ENCODE results near the gene CANX.
A peak's percentile ranks its signal among the peaks of the same experiment; 100 is the strongest.
"Not testable (repeated sequence)": the region's sequence is repeated elsewhere in the genome, so short reads cannot be mapped to it uniquely, and the experiment has no call there.

The CANX gene

DNA sequence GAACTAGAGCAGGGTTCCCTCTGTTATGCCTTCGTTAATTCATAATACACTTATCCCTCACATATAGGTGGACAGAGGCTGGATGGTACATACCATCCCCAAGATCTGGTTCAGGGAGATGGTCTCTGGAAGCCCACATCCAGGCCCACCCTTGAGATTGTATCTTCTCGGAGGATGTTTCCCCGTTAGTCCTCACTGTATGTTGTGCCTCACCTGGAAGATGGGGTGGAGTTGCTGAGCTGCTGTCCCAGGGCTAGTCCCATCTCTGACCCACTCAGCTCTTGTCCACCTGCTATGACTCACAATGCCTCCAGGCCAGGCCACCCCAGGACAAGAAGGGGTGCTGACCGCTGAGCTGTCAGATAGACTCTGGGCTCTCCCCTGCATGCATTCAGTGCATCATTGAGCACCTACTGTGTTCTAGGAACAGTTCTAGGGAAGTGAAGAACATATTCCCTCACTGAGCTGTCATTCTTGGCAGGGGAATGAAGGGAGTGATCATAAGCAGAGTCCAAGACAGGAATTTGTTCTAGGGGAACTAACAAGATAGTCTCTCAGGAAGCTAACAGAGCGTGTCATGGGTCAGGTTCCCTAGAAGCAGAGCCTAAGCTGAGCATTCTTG is 17.9 kb upstream of the CANX start, which contains the start of gene CBY3:
Gene CBY3 (minus strand): TSS at position 255 of the 622 bp plus-strand sequence. CDS start 116 bp downstream, at position 139.
- ATAC-seq (ENCODE audit: low read depth) = no peak
- H3K9me3 ChIP-seq (ENCODE audit: severe bottlenecking) = no peaks in the 10 kb centered on the region
- H3K27ac ChIP-seq (ENCODE audit: poor library complexity, severe bottlenecking) = no peak within 1 kb of the TSS
- no peak within 1 kb of the TSS for H3K4me3 ChIP-seq (ENCODE audit: severe bottlenecking)
- H3K36me3 ChIP-seq (ENCODE audit: low read depth) = peaks cover 7% of the 10 kb centered on the region; the same call in 1 of the 2 replicates
- H3K4me1 ChIP-seq (ENCODE audit: insufficient read depth, poor library complexity, severe bottlenecking) = peaks cover 3% of the 10 kb centered on the region
- no peak for DNase-seq (ENCODE audit: low spot score)
- no peak for TF ChIP-seq CTCF (IDR thresholded peaks at IDR 0.05; ENCODE audit: poor library complexity, severe bottlenecking)
- no peaks in the 10 kb centered on the region for H3K27me3 ChIP-seq (ENCODE audit: insufficient read depth, poor library complexity, severe bottlenecking)

DNA sequence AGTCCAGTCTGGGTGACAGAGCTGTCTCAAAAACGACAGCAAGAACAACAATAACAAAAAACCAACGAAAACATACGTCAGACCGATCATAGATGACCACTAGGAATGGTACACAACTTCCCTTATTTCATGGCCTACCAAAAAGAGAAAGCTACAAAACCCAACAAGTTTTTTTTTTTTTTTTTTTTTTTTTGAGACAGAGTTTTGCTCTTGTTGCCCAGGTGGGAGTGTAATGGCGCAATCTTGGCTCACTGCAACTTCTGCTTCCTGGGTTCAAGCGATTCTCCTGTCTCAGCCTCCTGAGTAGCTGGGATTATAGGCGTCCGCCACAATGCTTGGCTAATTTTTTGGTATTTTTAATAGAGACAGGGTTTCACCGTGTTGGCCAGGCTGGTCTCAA is 9.6 kb upstream of the CANX start:
- not testable (repeated sequence) for H3K27me3 ChIP-seq (ENCODE audit: insufficient read depth, poor library complexity, severe bottlenecking); DNase-seq (ENCODE audit: low spot score); ATAC-seq (ENCODE audit: low read depth); H3K4me3 ChIP-seq (ENCODE audit: severe bottlenecking); H3K4me1 ChIP-seq (ENCODE audit: insufficient read depth, poor library complexity, severe bottlenecking); H3K36me3 ChIP-seq (ENCODE audit: low read depth); H3K9me3 ChIP-seq (ENCODE audit: severe bottlenecking); H3K27ac ChIP-seq (ENCODE audit: poor library complexity, severe bottlenecking)

DNA sequence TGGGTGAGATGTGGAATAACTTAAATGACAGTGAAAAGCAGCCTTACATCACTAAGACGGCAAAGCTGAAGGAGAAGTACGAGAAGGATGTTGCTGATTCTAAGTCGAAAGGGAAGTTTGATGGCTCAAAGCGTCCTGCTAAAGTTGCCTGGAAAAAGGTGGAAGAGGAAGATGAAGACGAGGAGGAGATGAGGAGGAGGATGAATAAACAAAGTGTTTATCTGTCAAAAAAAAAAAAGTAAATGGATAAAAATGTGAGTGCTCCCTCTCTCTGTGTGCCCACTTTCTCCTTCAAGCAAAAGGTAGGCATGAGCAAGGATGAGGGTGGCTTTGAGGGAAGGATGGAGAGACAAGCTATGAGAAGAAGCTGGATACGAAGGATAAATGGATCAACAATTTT is 4.2 kb upstream of the CANX start:
- H3K4me1 ChIP-seq (ENCODE audit: insufficient read depth, poor library complexity, severe bottlenecking) = peaks cover 6% of the 10 kb centered on the region
- no peak overlapping the region for H3K27ac ChIP-seq (ENCODE audit: poor library complexity, severe bottlenecking)
- H3K36me3 ChIP-seq (ENCODE audit: low read depth) = 0 out of 2 replicates have a peak, but pooled peaks cover 3% of the 10 kb centered on the region
- no peaks in the 10 kb centered on the region for H3K9me3 ChIP-seq (ENCODE audit: severe bottlenecking)
- H3K27me3 ChIP-seq (ENCODE audit: insufficient read depth, poor library complexity, severe bottlenecking) = no peaks in the 10 kb centered on the region
- H3K4me3 ChIP-seq (ENCODE audit: severe bottlenecking) = no peak overlapping the region
- ATAC-seq (ENCODE audit: low read depth) (no peak), DNase-seq (ENCODE audit: low spot score) (no peak)
- no peak for TF ChIP-seq CTCF (IDR thresholded peaks at IDR 0.05; ENCODE audit: poor library complexity, severe bottlenecking)

- Histone ChIP-seq H3K27me3 (ENCODE audit: insufficient read depth, poor library complexity, severe bottlenecking) (no peaks in the 10 kb centered on the region), H3K9me3 (ENCODE audit: severe bottlenecking) (no peaks in the 10 kb centered on the region), H3K4me1 (ENCODE audit: insufficient read depth, poor library complexity, severe bottlenecking) (peaks cover 10% of the 10 kb centered on the region), H3K36me3 (ENCODE audit: low read depth) (peaks cover 22% of the 10 kb centered on the region), H3K27ac (ENCODE audit: poor library complexity, severe bottlenecking) (no peak overlapping the region), H3K4me3 (ENCODE audit: severe bottlenecking) (no peak overlapping the region)
- no peak for TF ChIP-seq CTCF (IDR thresholded peaks at IDR 0.05; ENCODE audit: poor library complexity, severe bottlenecking)
- ATAC-seq (ENCODE audit: low read depth) (no peak), DNase-seq (ENCODE audit: low spot score) (no peak)
Measured at GRCh38 chr5:179696603-179697002, 2.2 kb upstream of the CANX start.

GRCh38 chr5:179697108-179697507 is 1.7 kb upstream of the CANX start:
- DNase-seq (ENCODE audit: low spot score) (no peak), ATAC-seq (ENCODE audit: low read depth) (no peak)
- Histone ChIP-seq H3K27me3 (ENCODE audit: insufficient read depth, poor library complexity, severe bottlenecking) (no peaks in the 10 kb centered on the region), H3K36me3 (ENCODE audit: low read depth) (peaks cover 27% of the 10 kb centered on the region), H3K27ac (ENCODE audit: poor library complexity, severe bottlenecking) (no peak overlapping the region), H3K9me3 (ENCODE audit: severe bottlenecking) (no peaks in the 10 kb centered on the region), H3K4me3 (ENCODE audit: severe bottlenecking) (no peak overlapping the region), H3K4me1 (ENCODE audit: insufficient read depth, poor library complexity, severe bottlenecking) (peaks cover 10% of the 10 kb centered on the region)
- no peak for TF ChIP-seq CTCF (IDR thresholded peaks at IDR 0.05; ENCODE audit: poor library complexity, severe bottlenecking)

DNA sequence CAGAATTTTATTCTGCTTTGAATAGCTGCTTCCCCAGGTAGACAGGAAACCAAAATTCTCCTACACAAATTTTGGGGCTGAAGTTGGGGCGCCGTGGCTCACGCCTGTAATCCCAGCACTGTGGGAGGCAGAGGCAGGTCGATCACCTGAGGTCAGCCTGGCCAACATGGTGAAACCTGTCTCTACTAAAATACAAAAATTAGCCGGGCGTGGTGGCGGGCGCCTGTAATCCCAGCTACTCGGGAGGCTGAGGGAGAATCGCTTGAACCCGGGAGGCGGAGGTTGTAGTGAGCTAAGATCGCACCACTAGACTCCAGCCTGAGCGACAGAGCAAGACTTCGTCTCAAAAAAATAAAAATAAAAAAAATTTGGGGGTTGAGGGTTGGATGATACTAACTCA is 1.2 kb upstream of the CANX start:
- H3K4me1 ChIP-seq (ENCODE audit: insufficient read depth, poor library complexity, severe bottlenecking); H3K9me3 ChIP-seq (ENCODE audit: severe bottlenecking); H3K27me3 ChIP-seq (ENCODE audit: insufficient read depth, poor library complexity, severe bottlenecking); DNase-seq (ENCODE audit: low spot score); ATAC-seq (ENCODE audit: low read depth): not testable (repeated sequence)
- Histone ChIP-seq H3K27ac (ENCODE audit: poor library complexity, severe bottlenecking) (peak overlapping the region; percentile 71), H3K36me3 (ENCODE audit: low read depth) (peaks cover 31% of the 10 kb centered on the region), H3K4me3 (ENCODE audit: severe bottlenecking) (peak overlapping the region; percentile 94)

All from RWPE2 (cell line).